LHCN-M2 (cell line): ENCODE measurements around the gene EDDM3A. TPM values are rescaled to one million over a fixed set of nuclear protein-coding genes. Genes with fewer than 3 reads are reported as not detected.

Experiments used
- DNase-seq: peaks from one replicate; pipeline ENCODE4 v3.0.0-alpha.2; 2012; ENCODE audit warnings: low read depth
- total RNA-seq: library from RNA; depleted of rRNA; stranded (reverse); fragments of >200 nt; gene quantifications from 2 replicates; pipeline ENCODE4 v1.2.3, GENCODE V29; 2014; rRNA removed

Gene EDDM3A
- total RNA-seq, 1 experiment from 2014 or later, result not detected

- no peak for DNase-seq
Observed at GRCh38 chr14:20787025-20787424, 41.3 kb downstream of the EDDM3A start.

- DNase-seq, result no peak
Observed at GRCh38 chr14:20789230-20789813, 43.6 kb downstream of the EDDM3A start.

GRCh38 chr14:20790464-20791116, 44.9 kb downstream of the EDDM3A start:
- no peak for DNase-seq

GRCh38 chr14:20791187-20791586, 45.5 kb downstream of the EDDM3A start:
- no peak for DNase-seq

GRCh38 chr14:20791597-20791996, 45.9 kb downstream of the EDDM3A start:
- no peak for DNase-seq

GRCh38 chr14:20792556-20792955, 46.9 kb downstream of the EDDM3A start:
- no peak for DNase-seq

- peak; percentile 5 for DNase-seq
Observed at GRCh38 chr14:20794644-20795369, 49.1 kb downstream of the EDDM3A start.

- no peak for DNase-seq
Observed at GRCh38 chr14:20797164-20797563, 51.5 kb downstream of the EDDM3A start.

Other genes starting within 250 kb of the EDDM3A start
- gene RNASE10, start 240.3 kb upstream of the EDDM3A start, total RNA-seq, result not detected in 2 replicates
- gene RNASE9, start 184.8 kb upstream of the EDDM3A start, total RNA-seq, result not detected in 2 replicates
- gene RNASE11, start 157.9 kb upstream of the EDDM3A start, total RNA-seq, result not detected in 2 replicates
- not detected in 2 replicates for gene RNASE12, start 154.5 kb upstream of the EDDM3A start, total RNA-seq
- not detected in 2 replicates for gene OR6S1, start 104.2 kb upstream of the EDDM3A start, total RNA-seq
- gene RNASE4, start 61.3 kb upstream of the EDDM3A start, total RNA-seq, result 5.4 and 10.5 TPM in 2 replicates
- gene ANG, start 57.1 kb upstream of the EDDM3A start, total RNA-seq, result 4.2 and 4.4 TPM in 2 replicates
- gene EDDM3B, start 22.5 kb downstream of the EDDM3A start, total RNA-seq, result not detected in 2 replicates
- not detected in 2 replicates for gene RNASE6, start 35.4 kb downstream of the EDDM3A start, total RNA-seq
- not detected in 2 replicates for gene RNASE1, start 57.0 kb downstream of the EDDM3A start, total RNA-seq
- gene RNASE3, start 145.5 kb downstream of the EDDM3A start, total RNA-seq, result not detected in 2 replicates
- not detected in 2 replicates for gene RNASE2, start 209.6 kb downstream of the EDDM3A start, total RNA-seq
- gene METTL17, start 244.1 kb downstream of the EDDM3A start, total RNA-seq, result 85.4 and 90.3 TPM in 2 replicates